Measurements from ENCODE around the gene OTUD1.

OTUD1 gene

DNA sequence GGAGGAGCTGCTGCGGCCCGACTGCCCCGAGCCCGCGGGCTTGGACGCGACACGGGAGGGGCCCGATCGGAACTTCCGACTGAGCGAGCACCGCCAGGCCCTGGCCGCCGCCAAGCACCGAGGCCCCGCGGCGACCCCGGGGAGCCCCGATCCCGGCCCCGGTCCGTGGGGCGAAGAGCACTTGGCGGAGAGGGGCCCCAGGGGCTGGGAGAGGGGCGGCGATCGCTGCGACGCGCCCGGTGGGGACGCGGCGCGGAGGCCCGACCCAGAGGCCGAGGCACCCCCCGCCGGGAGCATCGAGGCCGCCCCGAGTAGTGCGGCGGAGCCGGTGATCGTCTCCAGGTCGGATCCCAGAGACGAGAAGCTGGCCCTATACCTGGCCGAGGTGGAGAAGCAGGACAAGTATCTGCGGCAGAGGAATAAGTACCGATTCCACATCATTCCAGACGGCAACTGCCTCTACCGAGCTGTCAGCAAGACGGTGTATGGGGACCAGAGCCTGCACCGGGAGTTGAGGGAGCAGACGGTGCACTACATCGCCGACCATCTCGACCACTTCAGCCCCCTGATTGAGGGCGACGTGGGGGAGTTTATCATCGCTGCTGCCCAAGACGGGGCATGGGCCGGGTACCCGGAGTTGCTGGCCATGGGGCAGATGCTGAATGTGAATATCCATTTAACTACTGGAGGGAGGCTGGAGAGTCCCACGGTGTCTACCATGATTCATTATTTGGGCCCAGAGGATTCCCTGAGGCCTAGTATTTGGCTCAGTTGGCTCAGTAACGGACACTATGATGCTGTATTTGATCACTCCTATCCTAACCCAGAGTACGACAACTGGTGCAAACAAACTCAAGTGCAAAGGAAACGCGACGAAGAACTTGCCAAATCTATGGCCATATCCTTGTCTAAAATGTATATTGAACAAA, 1.4 kb downstream of the OTUD1 start:
- H3K27ac Mint-ChIP-seq = peak overlapping the region; percentile 84
- ATAC-seq = peak; percentile 27
- H3K4me1 Mint-ChIP-seq = peaks cover 44% of the 10 kb centered on the region
- no peaks in the 10 kb centered on the region for H3K27me3 Mint-ChIP-seq
- peaks cover 23% of the 10 kb centered on the region for H3K36me3 Mint-ChIP-seq
- no peaks in the 10 kb centered on the region for H3K9me3 Mint-ChIP-seq
- H3K4me3 Mint-ChIP-seq = peak overlapping the region; percentile 95

- no peak for ATAC-seq
- no peaks in the 10 kb centered on the region for H3K27me3 Mint-ChIP-seq
- H3K27ac Mint-ChIP-seq = peak overlapping the region; percentile 84
- peaks cover 23% of the 10 kb centered on the region for H3K36me3 Mint-ChIP-seq
- no peaks in the 10 kb centered on the region for H3K9me3 Mint-ChIP-seq
- peaks cover 50% of the 10 kb centered on the region for H3K4me1 Mint-ChIP-seq
- peak overlapping the region; percentile 95 for H3K4me3 Mint-ChIP-seq
These were observed 2.4 kb downstream of the OTUD1 start for GRCh38 chr10:23441251-23441650.

GRCh38 chr10:23442936-23443335, 4.1 kb downstream of the OTUD1 start:
- Mint-ChIP-seq H3K4me3 (peak overlapping the region; percentile 95), H3K27me3 (no peaks in the 10 kb centered on the region), H3K27ac (peak overlapping the region; percentile 59), H3K9me3 (no peaks in the 10 kb centered on the region), H3K36me3 (peaks cover 30% of the 10 kb centered on the region), H3K4me1 (peaks cover 53% of the 10 kb centered on the region)
- no peak for ATAC-seq

DNA sequence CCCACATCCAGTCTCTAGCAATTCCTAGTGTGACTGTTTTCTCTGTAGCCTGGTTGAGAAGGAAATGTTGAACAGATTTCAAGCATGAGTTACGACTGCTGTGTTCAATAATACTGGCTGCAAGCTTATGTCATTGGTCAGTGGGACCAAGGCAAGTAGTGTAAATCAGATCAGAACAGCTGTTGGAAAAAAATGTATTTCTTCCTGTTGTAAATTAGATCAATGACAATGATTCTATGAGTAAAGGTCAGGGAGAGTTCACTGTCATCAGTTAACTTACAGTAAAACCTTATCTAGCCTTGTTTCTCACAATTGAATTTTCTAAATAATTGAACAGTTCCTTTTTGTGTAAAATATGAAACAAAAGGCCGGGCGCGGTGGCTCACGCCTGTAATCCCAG, 6.7 kb downstream of the OTUD1 start:
- peaks cover 71% of the 10 kb centered on the region for H3K4me1 Mint-ChIP-seq
- no peak overlapping the region for H3K27ac Mint-ChIP-seq
- H3K4me3 Mint-ChIP-seq = no peak overlapping the region
- H3K27me3 Mint-ChIP-seq = no peaks in the 10 kb centered on the region
- H3K36me3 Mint-ChIP-seq = peaks cover 36% of the 10 kb centered on the region
- no peaks in the 10 kb centered on the region for H3K9me3 Mint-ChIP-seq
- ATAC-seq = no peak

DNA sequence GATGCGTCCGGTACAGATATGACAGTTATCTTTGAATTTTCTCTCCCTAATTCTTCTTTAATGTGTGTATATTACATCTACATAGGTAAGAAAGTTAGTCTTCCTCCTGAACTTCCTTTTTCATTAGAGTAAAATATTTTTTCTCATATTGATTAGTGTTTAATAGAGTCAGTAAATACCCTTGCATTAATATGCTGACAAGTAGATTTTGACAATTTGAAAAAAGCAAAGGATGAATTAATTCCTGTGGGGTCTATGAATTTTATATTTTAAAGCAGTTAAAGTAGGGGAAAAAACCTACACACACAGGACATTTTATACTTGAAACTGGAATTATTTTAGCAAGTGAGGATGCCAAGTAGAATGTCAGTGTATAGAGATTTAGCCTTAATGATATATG, 9.4 kb downstream of the OTUD1 start:
- peaks cover 68% of the 10 kb centered on the region for H3K4me1 Mint-ChIP-seq
- no peak overlapping the region for H3K4me3 Mint-ChIP-seq
- peak overlapping the region; percentile 95 for H3K27ac Mint-ChIP-seq
- no peaks in the 10 kb centered on the region for H3K9me3 Mint-ChIP-seq
- H3K27me3 Mint-ChIP-seq = no peaks in the 10 kb centered on the region
- H3K36me3 Mint-ChIP-seq = peaks cover 21% of the 10 kb centered on the region
- ATAC-seq = no peak

GRCh38 chr10:23448802-23449570, 10.1 kb downstream of the OTUD1 start:
- Mint-ChIP-seq H3K27ac (peak overlapping the region; percentile 95), H3K36me3 (peaks cover 18% of the 10 kb centered on the region), H3K4me1 (peaks cover 65% of the 10 kb centered on the region), H3K4me3 (peak overlapping the region; percentile 64), H3K9me3 (no peaks in the 10 kb centered on the region), H3K27me3 (no peaks in the 10 kb centered on the region)
- peak; percentile 88 for ATAC-seq

GRCh38 chr10:23452033-23452655, 13.3 kb downstream of the OTUD1 start:
- no peak for ATAC-seq
- H3K9me3 Mint-ChIP-seq = no peaks in the 10 kb centered on the region
- H3K27ac Mint-ChIP-seq = peak overlapping the region; percentile 95
- H3K27me3 Mint-ChIP-seq = no peaks in the 10 kb centered on the region
- peak overlapping the region; percentile 67 for H3K4me3 Mint-ChIP-seq
- H3K36me3 Mint-ChIP-seq = peaks cover 18% of the 10 kb centered on the region
- H3K4me1 Mint-ChIP-seq = peaks cover 54% of the 10 kb centered on the region

GRCh38 chr10:23453465-23453864, 14.6 kb downstream of the OTUD1 start:
- peaks cover 18% of the 10 kb centered on the region for H3K36me3 Mint-ChIP-seq
- no peaks in the 10 kb centered on the region for H3K9me3 Mint-ChIP-seq
- H3K27me3 Mint-ChIP-seq = no peaks in the 10 kb centered on the region
- no peak for ATAC-seq
- no peak overlapping the region for H3K27ac Mint-ChIP-seq
- no peak overlapping the region for H3K4me3 Mint-ChIP-seq
- H3K4me1 Mint-ChIP-seq = peaks cover 61% of the 10 kb centered on the region

GRCh38 chr10:23457632-23458417, 18.9 kb downstream of the OTUD1 start:
- Mint-ChIP-seq H3K9me3 (no peaks in the 10 kb centered on the region), H3K27me3 (no peaks in the 10 kb centered on the region), H3K36me3 (peaks cover 13% of the 10 kb centered on the region), H3K4me3 (no peak overlapping the region), H3K27ac (peak overlapping the region; percentile 72), H3K4me1 (peaks cover 36% of the 10 kb centered on the region)
- peak; percentile 45 for ATAC-seq

- ATAC-seq = no peak
- Mint-ChIP-seq H3K4me1 (peaks cover 36% of the 10 kb centered on the region), H3K4me3 (no peak overlapping the region), H3K27me3 (no peaks in the 10 kb centered on the region), H3K9me3 (no peaks in the 10 kb centered on the region), H3K27ac (peak overlapping the region; percentile 54), H3K36me3 (peaks cover 13% of the 10 kb centered on the region)
These were observed 20.5 kb downstream of the OTUD1 start for GRCh38 chr10:23459308-23459939.

DNA sequence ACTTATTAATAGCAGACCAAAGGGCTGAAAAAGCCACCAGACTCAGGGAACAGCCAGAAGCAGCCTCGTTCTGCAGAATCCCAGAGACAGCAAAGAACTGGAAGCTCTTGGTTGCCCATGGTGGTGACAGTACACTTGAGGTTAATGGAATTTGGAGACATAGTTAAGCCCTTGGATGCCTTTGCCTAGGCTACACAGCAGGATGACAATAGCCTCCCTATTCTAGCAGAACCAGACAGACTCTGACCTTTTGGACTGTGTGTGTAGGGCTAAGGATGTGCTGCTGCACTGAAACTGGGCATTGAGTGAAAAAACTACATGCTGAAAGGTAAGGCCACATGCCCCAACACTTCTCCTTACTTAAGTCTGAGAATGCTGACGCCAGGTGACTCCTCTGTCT, 22.7 kb downstream of the OTUD1 start:
- Mint-ChIP-seq H3K9me3 (no peaks in the 10 kb centered on the region), H3K4me1 (peaks cover 36% of the 10 kb centered on the region), H3K27me3 (no peaks in the 10 kb centered on the region), H3K27ac (no peak overlapping the region), H3K4me3 (no peak overlapping the region), H3K36me3 (peaks cover 13% of the 10 kb centered on the region)
- no peak for ATAC-seq

DNA sequence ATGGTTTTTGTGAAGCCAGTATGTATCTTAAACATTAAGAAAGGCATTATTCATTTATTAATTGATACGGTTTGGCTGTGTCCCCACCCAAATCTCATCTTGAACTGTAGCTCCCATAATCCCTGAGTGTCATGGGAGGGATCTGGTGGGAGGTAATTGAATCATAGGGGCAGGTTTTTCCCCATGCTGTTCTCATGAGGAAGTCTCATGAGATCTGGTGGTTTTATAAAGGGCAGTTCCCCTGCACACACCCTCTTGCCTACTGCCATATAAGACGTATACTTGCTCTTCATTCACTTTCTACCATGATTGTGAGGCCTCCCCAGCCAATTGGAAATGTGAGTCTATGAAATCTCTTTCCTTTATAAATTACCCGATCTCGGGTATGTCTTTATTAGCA, 28.1 kb downstream of the OTUD1 start:
- ATAC-seq = no peak
- peaks cover 11% of the 10 kb centered on the region for H3K27me3 Mint-ChIP-seq
- H3K4me1 Mint-ChIP-seq = peaks cover 24% of the 10 kb centered on the region
- H3K27ac Mint-ChIP-seq = no peak overlapping the region
- H3K36me3 Mint-ChIP-seq = peaks cover 3% of the 10 kb centered on the region
- H3K4me3 Mint-ChIP-seq = no peak overlapping the region
- peaks cover 5% of the 10 kb centered on the region for H3K9me3 Mint-ChIP-seq

- Mint-ChIP-seq H3K27me3 (peaks cover 11% of the 10 kb centered on the region), H3K27ac (no peak overlapping the region), H3K4me1 (peaks cover 20% of the 10 kb centered on the region), H3K9me3 (peaks cover 5% of the 10 kb centered on the region), H3K36me3 (no peaks in the 10 kb centered on the region), H3K4me3 (no peak overlapping the region)
- ATAC-seq = no peak
These were observed 28.7 kb downstream of the OTUD1 start for GRCh38 chr10:23467548-23467947.

DNA sequence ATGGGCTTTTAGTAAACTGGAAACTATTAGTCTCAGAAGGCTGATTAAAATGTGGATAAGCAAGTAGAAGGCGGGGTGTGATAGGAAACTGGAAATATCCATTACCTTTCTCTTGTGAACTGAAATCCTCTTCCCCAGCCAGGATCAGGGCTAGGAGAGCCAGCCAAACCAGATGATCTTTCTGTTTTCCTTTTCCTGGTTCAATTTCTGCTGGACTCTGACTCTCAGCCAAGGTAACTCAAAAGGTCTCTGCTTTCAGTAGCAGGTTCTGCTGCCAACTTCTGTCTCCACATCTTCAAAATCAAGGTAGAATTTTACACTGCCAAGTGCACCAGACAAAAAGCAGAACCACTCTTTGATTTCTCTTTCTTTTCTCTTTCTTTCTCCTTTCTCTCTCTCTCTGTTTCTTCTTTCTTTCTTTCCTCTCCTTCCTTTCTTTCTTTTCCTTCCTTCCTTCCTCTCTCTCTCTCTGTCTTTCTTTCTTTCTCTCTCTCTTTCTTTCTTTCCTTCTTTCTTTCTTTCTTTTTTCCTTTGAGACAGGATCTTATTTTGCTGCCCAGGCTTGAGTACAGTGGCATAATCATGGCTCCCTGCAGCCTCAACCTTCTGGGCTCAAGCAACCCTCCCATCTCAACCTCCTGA, 30.8 kb downstream of the OTUD1 start:
- no peak for ATAC-seq
- Mint-ChIP-seq H3K36me3 (no peaks in the 10 kb centered on the region), H3K27ac (peak overlapping the region; percentile 5), H3K27me3 (peaks cover 11% of the 10 kb centered on the region), H3K4me1 (peaks cover 20% of the 10 kb centered on the region), H3K4me3 (no peak overlapping the region), H3K9me3 (peaks cover 5% of the 10 kb centered on the region)

All from stimulated activated memory B cell treated with anti-CD40 and anti-IgM and Interleukin-4, amounts not matched to agents 10 μg/mL and 1 μg/mL and 100 μg/mL, for 72 hours (primary cell).